NCI-H1930 (cell line): ENCODE measurements around the gene SS18L1.

Source experiments
- DNase-seq, 2 experiments: peaks; one replicate each; lab custom pipeline; 2025; lab: John Stamatoyannopoulos, UW

SS18L1 gene

GRCh38 chr20:62195736-62196135 is 52.2 kb downstream of the SS18L1 start:
- no peak for DNase-seq

GRCh38 chr20:62196286-62196685 is 52.7 kb downstream of the SS18L1 start:
- DNase-seq: no peak

- no peak for DNase-seq
Observed at GRCh38 chr20:62197311-62197710, 53.7 kb downstream of the SS18L1 start.

GRCh38 chr20:62197801-62198200 is 54.2 kb downstream of the SS18L1 start:
- no peak for DNase-seq

- no peak for DNase-seq
Observed at GRCh38 chr20:62198496-62198895, 54.9 kb downstream of the SS18L1 start.

- DNase-seq: no peak
Observed at GRCh38 chr20:62198931-62199330, 55.4 kb downstream of the SS18L1 start.

GRCh38 chr20:62200491-62201172 is 57.1 kb downstream of the SS18L1 start:
- DNase-seq: no peak

- no peak for DNase-seq
Observed at GRCh38 chr20:62201173-62202082, 57.9 kb downstream of the SS18L1 start.

- no peak for DNase-seq
Observed at GRCh38 chr20:62202083-62202395, 58.5 kb downstream of the SS18L1 start.

GRCh38 chr20:62202676-62203377 is 59.3 kb downstream of the SS18L1 start:
- no peak for DNase-seq

- no peak for DNase-seq
Observed at GRCh38 chr20:62203378-62204030, 59.9 kb downstream of the SS18L1 start.

- no peak for DNase-seq
Observed at GRCh38 chr20:62205618-62206387, 62.2 kb downstream of the SS18L1 start.

GRCh38 chr20:62206388-62206775 is 62.8 kb downstream of the SS18L1 start:
- DNase-seq: no peak

GRCh38 chr20:62208061-62208794 is 64.7 kb downstream of the SS18L1 start:
- DNase-seq: no peak

GRCh38 chr20:62208795-62209755 is 65.5 kb downstream of the SS18L1 start:
- no peak for DNase-seq

GRCh38 chr20:62209850-62210495 is 66.4 kb downstream of the SS18L1 start:
- peak in 1 of 2 experiments; percentile 74 for DNase-seq

GRCh38 chr20:62210496-62210855 is 66.9 kb downstream of the SS18L1 start:
- peak; percentile 76 to 84 for DNase-seq

GRCh38 chr20:62211216-62211615 is 67.6 kb downstream of the SS18L1 start:
- DNase-seq: no peak

GRCh38 chr20:62211769-62212288 is 68.3 kb downstream of the SS18L1 start:
- no peak for DNase-seq
